ENCODE data around the gene MMEL1. TPM values are rescaled to one million over a fixed set of nuclear protein-coding genes. Genes with fewer than 3 reads are reported as not detected.
"Not testable (repeated sequence)": the region's sequence is repeated elsewhere in the genome, so short reads cannot be mapped to it uniquely, and the experiment has no call there.

Gene MMEL1, protein sequence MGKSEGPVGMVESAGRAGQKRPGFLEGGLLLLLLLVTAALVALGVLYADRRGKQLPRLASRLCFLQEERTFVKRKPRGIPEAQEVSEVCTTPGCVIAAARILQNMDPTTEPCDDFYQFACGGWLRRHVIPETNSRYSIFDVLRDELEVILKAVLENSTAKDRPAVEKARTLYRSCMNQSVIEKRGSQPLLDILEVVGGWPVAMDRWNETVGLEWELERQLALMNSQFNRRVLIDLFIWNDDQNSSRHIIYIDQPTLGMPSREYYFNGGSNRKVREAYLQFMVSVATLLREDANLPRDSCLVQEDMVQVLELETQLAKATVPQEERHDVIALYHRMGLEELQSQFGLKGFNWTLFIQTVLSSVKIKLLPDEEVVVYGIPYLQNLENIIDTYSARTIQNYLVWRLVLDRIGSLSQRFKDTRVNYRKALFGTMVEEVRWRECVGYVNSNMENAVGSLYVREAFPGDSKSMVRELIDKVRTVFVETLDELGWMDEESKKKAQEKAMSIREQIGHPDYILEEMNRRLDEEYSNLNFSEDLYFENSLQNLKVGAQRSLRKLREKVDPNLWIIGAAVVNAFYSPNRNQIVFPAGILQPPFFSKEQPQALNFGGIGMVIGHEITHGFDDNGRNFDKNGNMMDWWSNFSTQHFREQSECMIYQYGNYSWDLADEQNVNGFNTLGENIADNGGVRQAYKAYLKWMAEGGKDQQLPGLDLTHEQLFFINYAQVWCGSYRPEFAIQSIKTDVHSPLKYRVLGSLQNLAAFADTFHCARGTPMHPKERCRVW
- total RNA-seq (2014; rRNA removed; shearing (Covaris generic)) (not detected in 2 replicates), total RNA-seq (2022) (not detected in 2 replicates), Bru-seq, nascent RNA (not detected), BruChase-seq, experiment 1, labeled RNA remaining after a 6-hour chase (percentile 8 among the genes with signal in this experiment), BruChase-seq, experiment 2, labeled RNA remaining after a 2-hour chase (percentile 3 among the genes with signal in this experiment)
- long read RNA-seq, result 0 reads

DNA sequence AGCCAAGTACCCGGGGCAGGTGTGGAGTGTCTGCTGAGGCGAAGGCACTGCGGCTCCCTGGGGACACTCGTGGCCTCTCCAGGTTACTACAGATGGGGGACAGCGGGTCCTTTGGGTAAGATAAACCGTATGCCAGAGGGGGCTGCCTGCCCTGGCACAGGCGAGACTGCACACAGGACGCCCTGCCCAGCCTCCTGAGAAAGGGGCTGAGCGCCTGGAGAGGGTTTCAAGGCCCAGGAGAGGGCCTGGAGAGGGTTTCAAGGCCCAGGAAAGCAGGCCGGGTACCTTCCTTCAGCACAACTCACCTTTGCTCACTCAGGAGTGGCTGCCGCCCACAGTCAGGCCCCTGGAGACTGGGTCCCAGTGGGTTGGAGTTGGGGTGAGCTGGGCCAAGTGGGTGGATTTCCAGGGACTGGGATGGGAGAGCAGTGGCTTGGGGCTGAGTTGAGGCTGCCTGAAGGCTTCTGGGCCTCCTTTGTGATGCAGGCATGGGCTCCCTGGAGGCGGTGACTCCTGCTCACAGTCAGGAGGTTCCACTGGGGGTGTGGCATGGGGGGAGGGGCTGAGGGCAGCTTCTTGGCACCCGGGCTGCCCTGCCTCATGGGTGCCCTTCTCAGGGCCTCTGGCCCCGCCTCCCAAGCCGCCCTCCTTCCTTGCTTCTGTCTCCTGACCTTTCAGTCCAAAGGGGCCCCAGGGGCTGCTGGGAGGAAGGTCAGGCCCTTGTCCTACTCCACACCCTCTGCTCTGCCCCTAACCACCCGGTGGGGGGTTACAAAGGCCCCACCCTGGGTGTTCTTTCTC, at the start of gene MMEL1:
TSS of gene MMEL1 (minus strand) at position 456 of the 801 bp plus-strand sequence. CDS start 3,532 bp downstream, outside the sequence.
- BruUV-seq (replicated peaks), result no TSS peak
- TF ChIP-seq EZH2phosphoT487 (IDR thresholded peaks at IDR 0.05; ENCODE audit: borderline replicate concordance, low read depth, low read length), result no peak
- TF ChIP-seq, protein P1, sequence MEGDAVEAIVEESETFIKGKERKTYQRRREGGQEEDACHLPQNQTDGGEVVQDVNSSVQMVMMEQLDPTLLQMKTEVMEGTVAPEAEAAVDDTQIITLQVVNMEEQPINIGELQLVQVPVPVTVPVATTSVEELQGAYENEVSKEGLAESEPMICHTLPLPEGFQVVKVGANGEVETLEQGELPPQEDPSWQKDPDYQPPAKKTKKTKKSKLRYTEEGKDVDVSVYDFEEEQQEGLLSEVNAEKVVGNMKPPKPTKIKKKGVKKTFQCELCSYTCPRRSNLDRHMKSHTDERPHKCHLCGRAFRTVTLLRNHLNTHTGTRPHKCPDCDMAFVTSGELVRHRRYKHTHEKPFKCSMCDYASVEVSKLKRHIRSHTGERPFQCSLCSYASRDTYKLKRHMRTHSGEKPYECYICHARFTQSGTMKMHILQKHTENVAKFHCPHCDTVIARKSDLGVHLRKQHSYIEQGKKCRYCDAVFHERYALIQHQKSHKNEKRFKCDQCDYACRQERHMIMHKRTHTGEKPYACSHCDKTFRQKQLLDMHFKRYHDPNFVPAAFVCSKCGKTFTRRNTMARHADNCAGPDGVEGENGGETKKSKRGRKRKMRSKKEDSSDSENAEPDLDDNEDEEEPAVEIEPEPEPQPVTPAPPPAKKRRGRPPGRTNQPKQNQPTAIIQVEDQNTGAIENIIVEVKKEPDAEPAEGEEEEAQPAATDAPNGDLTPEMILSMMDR (conservative IDR thresholded peaks at IDR 0.05; ENCODE audit: low read length), result no peak
- Histone ChIP-seq H4K20me1 (ENCODE audit: insufficient read depth, low read length) (no peaks in the 10 kb centered on the region), H3K9me3 (ENCODE audit: low read length) (peaks cover 10% of the 10 kb centered on the region; the same call in 1 of the 2 replicates), H3K4me2 (ENCODE audit: low read length) (no peak within 1 kb of the TSS), H3K36me3 (ENCODE audit: insufficient read depth, low read length) (no peaks in the 10 kb centered on the region), H3K4me1 (ENCODE audit: insufficient read depth, low read length, poor library complexity, severe bottlenecking) (no peaks in the 10 kb centered on the region), H3K27ac (ENCODE audit: low read depth, low read length, poor library complexity, severe bottlenecking) (no peak within 1 kb of the TSS), H3K4me3 (ENCODE audit: low read depth, low read length, poor library complexity, severe bottlenecking) (no peak within 1 kb of the TSS), H3K9me2 (ENCODE audit: insufficient read depth, low read length) (no peaks in the 10 kb centered on the region), H3K79me2 (ENCODE audit: insufficient read depth, low read depth, low read length) (no peaks in the 10 kb centered on the region), H2AFZ (ENCODE audit: low read length) (no peak within 1 kb of the TSS)
- DNase-seq (ENCODE audit: low spot score), result no peak
- intact Hi-C loops (cut with micrococcal nuclease; ENCODE audit: unreplicated experiment), result no loop called here
- CTCF ChIA-PET (ENCODE audit: unreplicated experiment), result interaction anchor here (0.6 kb wide), 1 partner anchor 1522 kb away, joined by 4 read pairs; no protein-coding TSS in a partner anchor
- POLR2A ChIA-PET, result no interaction called here

DNA sequence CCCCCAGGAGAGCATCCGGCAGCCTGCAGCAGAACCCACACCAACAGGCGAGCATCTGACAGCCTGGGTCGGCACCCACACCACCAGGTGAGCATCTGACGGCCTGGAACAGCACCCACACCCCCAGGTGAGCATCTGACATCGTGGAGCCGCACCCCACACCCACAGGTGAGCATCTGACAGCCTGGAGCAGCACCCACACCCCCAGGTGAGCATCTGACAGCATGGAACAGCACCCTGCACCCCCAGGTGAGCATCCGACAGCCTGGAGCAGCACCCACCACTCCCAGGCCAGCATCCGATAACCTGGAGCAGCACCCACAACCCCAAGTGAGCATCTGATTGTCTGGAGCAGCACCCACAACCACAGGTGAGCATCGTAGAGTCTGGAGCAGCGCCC, 43.9 kb upstream of the MMEL1 start:
- H3K79me2 ChIP-seq (ENCODE audit: insufficient read depth, low read depth, low read length); H3K9me3 ChIP-seq (ENCODE audit: low read length); H3K4me1 ChIP-seq (ENCODE audit: insufficient read depth, low read length, poor library complexity, severe bottlenecking); CTCF ChIA-PET (ENCODE audit: unreplicated experiment); POLR2A ChIA-PET; H3K4me3 ChIP-seq (ENCODE audit: low read depth, low read length, poor library complexity, severe bottlenecking); intact Hi-C loops (cut with micrococcal nuclease; ENCODE audit: unreplicated experiment); H4K20me1 ChIP-seq (ENCODE audit: insufficient read depth, low read length); DNase-seq (ENCODE audit: low spot score); H3K4me2 ChIP-seq (ENCODE audit: low read length); BruUV-seq (replicated peaks); H3K27ac ChIP-seq (ENCODE audit: low read depth, low read length, poor library complexity, severe bottlenecking); H2AFZ ChIP-seq (ENCODE audit: low read length); H3K9me2 ChIP-seq (ENCODE audit: insufficient read depth, low read length); H3K36me3 ChIP-seq (ENCODE audit: insufficient read depth, low read length): not testable (repeated sequence)

DNA sequence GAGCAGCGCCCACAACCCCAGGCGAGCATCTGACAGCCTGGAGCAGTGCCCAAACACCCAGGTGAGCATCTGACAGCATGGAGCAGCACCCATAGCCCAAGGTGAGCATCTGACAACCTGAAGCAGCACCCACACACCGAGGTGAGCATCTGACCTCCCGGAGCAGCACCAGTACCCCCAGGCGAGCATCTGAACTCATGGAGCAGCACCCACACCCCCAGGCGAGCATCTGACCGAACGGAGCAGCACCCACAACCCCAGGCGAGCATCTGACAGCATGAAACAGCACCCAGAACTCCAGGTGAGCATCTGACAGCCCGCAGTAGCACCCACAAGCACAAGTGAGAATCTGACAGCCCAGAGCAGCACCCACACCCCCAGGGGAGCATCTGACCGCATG, 38.8 kb upstream of the MMEL1 start:
- intact Hi-C loops (cut with micrococcal nuclease; ENCODE audit: unreplicated experiment); CTCF ChIA-PET (ENCODE audit: unreplicated experiment); H3K4me1 ChIP-seq (ENCODE audit: insufficient read depth, low read length, poor library complexity, severe bottlenecking); H3K79me2 ChIP-seq (ENCODE audit: insufficient read depth, low read depth, low read length); POLR2A ChIA-PET; H3K27ac ChIP-seq (ENCODE audit: low read depth, low read length, poor library complexity, severe bottlenecking); DNase-seq (ENCODE audit: low spot score); H3K4me3 ChIP-seq (ENCODE audit: low read depth, low read length, poor library complexity, severe bottlenecking); BruUV-seq (replicated peaks); H4K20me1 ChIP-seq (ENCODE audit: insufficient read depth, low read length); H3K36me3 ChIP-seq (ENCODE audit: insufficient read depth, low read length); H3K9me3 ChIP-seq (ENCODE audit: low read length); H2AFZ ChIP-seq (ENCODE audit: low read length); H3K9me2 ChIP-seq (ENCODE audit: insufficient read depth, low read length); H3K4me2 ChIP-seq (ENCODE audit: low read length): not testable (repeated sequence)

DNA sequence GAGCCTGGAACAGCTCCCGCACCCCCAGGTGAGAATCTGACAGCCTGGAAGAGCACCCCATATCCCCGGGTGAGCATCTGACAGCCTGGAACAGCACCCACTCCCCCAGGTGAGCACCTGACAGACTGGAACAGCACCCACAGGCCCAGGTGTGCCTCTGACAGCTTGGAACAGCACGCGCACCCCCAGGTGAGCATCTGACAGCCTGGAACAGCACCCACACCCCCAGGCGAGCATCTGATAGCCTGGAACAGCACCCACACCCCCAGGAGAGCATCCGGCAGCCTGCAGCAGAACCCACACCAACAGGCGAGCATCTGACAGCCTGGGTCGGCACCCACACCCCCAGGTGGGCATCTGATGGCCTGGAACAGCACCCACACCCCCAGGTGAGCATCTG, 27.0 kb upstream of the MMEL1 start:
- CTCF ChIA-PET (ENCODE audit: unreplicated experiment); intact Hi-C loops (cut with micrococcal nuclease; ENCODE audit: unreplicated experiment); POLR2A ChIA-PET: not testable (repeated sequence)

DNA sequence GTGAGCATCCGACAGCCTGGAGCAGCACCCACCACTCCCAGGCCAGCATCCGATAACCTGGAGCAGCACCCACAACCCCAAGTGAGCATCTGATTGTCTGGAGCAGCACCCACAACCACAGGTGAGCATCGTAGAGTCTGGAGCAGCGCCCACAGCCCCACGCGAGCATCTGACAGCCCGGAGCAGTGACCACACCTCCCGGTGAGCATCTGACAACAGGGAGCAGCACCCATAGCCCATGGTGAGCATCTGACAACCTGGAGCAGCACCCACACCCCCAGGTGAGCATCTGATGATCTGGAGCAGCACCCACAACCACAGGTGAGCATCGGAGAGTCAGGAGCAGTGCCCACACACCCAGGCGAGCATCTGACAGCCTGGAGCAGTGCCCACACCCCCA, 25.1 kb upstream of the MMEL1 start:
- H3K4me1 ChIP-seq (ENCODE audit: insufficient read depth, low read length, poor library complexity, severe bottlenecking); intact Hi-C loops (cut with micrococcal nuclease; ENCODE audit: unreplicated experiment); H3K27ac ChIP-seq (ENCODE audit: low read depth, low read length, poor library complexity, severe bottlenecking); H2AFZ ChIP-seq (ENCODE audit: low read length); H3K36me3 ChIP-seq (ENCODE audit: insufficient read depth, low read length); H3K79me2 ChIP-seq (ENCODE audit: insufficient read depth, low read depth, low read length); H3K4me3 ChIP-seq (ENCODE audit: low read depth, low read length, poor library complexity, severe bottlenecking); H3K4me2 ChIP-seq (ENCODE audit: low read length); CTCF ChIA-PET (ENCODE audit: unreplicated experiment); H3K9me3 ChIP-seq (ENCODE audit: low read length); POLR2A ChIA-PET; H4K20me1 ChIP-seq (ENCODE audit: insufficient read depth, low read length); DNase-seq (ENCODE audit: low spot score); H3K9me2 ChIP-seq (ENCODE audit: insufficient read depth, low read length); BruUV-seq (replicated peaks): not testable (repeated sequence)

More for the DNA sequence above, 27.0 kb upstream of the MMEL1 start:
- not testable (repeated sequence) for H3K79me2 ChIP-seq (ENCODE audit: insufficient read depth, low read depth, low read length); H3K4me2 ChIP-seq (ENCODE audit: low read length); H3K27ac ChIP-seq (ENCODE audit: low read depth, low read length, poor library complexity, severe bottlenecking); DNase-seq (ENCODE audit: low spot score); H3K9me2 ChIP-seq (ENCODE audit: insufficient read depth, low read length); H3K4me1 ChIP-seq (ENCODE audit: insufficient read depth, low read length, poor library complexity, severe bottlenecking); BruUV-seq (replicated peaks); H2AFZ ChIP-seq (ENCODE audit: low read length); H3K9me3 ChIP-seq (ENCODE audit: low read length); H4K20me1 ChIP-seq (ENCODE audit: insufficient read depth, low read length); H3K4me3 ChIP-seq (ENCODE audit: low read depth, low read length, poor library complexity, severe bottlenecking); H3K36me3 ChIP-seq (ENCODE audit: insufficient read depth, low read length)

Data from OCI-LY7 (cell line).